GM10266 (cell line): Measurements from ENCODE around the gene INPP4A.

ENCODE experiments used
- DNase-seq: peaks from one replicate; pipeline ENCODE4 v3.0.0; 2012; ENCODE audit errors: extremely low spot score
- TF ChIP-seq, protein P1 (sequence below): IDR thresholded peaks from 2 replicates; pipeline ENCODE4 v1.5.1; 2012; ENCODE audit warnings: mild to moderate bottlenecking, low read depth; ENCODE audit not compliant: control insufficient read depth, insufficient read depth; ENCODE audit errors: missing control alignments

INPP4A gene

DNA sequence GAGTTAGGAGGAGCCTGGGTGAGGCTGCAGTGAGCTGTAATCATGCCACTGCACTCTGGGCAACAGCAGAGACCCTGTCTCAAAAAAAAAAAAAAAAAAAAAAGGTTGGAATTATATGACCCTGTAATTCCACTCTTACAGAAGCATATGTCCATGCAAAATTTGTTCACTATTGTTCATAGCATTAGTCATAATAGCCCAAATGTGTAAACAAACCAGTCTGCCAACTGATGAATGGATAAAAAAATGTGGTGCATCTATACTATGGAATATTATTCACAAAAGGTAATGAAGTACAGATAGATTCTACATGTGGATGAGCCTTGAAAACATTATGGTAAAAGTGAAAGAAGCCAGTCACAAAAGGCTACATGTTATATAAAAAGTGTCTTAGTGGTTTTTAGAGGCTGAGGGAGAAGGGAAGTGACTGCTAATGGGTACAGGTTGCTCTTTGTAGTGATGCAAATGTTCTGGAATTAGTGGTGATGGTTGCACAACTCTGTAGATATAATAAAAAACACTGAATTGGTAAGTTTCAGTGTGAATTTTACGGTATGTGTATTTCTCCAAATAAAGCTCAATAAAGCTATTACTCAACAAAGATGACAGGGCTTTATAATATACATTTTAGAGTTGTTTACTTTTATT is 154.2 kb downstream of the INPP4A start:
- TF ChIP-seq, protein P1, sequence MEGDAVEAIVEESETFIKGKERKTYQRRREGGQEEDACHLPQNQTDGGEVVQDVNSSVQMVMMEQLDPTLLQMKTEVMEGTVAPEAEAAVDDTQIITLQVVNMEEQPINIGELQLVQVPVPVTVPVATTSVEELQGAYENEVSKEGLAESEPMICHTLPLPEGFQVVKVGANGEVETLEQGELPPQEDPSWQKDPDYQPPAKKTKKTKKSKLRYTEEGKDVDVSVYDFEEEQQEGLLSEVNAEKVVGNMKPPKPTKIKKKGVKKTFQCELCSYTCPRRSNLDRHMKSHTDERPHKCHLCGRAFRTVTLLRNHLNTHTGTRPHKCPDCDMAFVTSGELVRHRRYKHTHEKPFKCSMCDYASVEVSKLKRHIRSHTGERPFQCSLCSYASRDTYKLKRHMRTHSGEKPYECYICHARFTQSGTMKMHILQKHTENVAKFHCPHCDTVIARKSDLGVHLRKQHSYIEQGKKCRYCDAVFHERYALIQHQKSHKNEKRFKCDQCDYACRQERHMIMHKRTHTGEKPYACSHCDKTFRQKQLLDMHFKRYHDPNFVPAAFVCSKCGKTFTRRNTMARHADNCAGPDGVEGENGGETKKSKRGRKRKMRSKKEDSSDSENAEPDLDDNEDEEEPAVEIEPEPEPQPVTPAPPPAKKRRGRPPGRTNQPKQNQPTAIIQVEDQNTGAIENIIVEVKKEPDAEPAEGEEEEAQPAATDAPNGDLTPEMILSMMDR: no peak
- no peak for DNase-seq

DNA sequence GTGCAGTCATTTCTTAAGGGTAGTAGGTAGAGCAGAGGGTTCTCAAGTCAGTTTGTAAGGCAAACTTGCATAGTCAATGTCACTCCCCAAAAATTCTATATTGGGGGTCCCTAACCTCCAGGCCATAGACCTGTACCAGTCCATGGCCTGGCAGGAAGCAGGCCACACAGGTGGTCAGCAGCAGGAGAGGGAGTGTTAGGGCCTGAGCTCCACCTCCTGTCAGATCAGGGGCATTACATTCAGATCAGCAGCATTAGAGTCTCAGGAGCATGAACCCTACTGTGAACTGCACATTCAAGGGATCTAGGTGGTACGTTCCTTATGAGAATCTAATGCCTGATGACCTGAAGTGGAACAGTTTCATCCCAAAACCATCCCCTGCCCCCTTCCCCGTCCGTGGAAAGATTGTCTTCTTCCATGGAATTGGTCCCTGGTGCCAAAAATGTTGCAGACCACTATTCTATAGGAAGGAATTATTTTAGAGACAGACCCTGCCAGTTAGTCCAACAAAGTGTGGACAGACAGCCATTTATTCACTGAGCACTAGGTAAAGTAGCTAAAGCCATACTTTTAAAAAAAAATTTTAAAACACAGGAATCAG is 157.0 kb downstream of the INPP4A start:
- DNase-seq: peak; percentile 48
- TF ChIP-seq, protein P1: peak; percentile 78

DNA sequence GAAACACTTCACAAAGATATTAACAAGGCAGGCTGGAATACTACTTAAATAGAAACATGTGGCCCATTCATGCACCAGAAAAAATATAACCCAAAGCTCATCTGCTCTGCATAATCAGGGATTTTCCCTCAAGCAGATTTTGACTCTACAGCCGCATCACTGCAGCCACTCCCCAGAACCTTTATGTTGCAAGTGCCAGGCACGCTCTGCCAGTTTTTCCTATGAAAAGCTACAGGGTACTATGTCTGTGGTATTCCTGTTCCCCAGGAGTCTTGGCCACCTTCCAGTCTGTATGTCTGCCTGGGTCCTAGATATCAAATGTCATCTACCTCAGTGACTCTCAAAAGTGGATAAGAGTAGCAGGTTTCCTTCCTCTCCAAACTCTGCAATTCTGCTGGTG is 159.9 kb downstream of the INPP4A start:
- TF ChIP-seq, protein P1: no peak
- no peak for DNase-seq

DNA sequence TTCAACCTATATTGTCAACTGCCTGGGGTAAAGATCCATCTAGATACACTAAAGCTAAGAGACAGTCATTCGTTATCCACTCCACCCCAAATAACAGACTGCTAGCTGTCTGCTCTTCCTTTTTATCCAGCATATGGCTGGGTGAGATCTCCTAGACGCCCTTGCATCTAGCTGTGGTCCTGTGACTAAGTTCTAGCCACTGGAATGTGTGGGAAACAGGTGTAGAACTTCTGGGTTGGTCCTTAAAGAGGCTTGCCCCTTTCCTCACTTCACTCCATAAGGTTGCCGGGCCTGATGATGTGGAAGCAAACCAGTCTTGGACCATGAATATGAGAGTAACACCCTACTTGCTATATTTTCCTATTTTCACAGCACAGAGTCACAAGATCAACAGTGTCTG is 160.4 kb downstream of the INPP4A start:
- no peak for DNase-seq
- TF ChIP-seq, protein P1: no peak

DNA sequence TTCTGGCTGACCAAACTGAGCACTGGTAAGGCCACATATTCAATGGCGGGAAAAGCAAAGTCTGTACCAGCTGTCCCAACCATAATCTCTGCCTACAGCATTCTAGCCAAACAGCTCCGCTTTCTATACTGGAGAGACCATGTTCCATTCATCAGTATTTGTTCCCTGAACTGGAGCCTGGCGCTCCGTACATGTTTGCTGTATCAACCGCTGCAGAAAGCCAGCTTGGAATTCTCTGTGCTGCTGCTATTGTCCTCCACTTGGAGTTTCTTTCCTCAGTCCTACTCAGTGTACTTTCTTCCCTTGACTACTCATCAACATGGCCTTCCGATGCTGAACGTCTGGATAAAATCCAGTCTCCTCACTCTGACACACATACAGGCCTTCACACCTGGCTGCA is 161.8 kb downstream of the INPP4A start:
- no peak for DNase-seq

DNA sequence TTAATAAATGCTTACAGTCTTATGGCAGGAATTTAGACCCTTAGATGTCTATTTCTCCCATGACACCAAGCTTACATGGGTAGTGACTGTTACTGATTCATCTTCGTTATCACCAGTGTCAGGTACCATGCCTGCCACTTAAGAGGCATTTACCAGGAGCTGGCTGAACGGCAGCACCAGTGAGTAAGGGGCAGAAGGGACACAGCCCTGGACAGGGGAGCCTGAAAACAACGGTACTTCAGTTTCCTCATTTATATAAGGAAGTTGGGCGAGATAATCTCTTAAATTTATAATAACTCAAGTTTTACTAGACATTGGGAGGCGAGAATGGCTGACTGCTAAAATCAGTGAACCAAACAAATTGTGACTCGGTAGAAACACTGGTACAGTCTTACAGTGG is 162.4 kb downstream of the INPP4A start:
- TF ChIP-seq, protein P1: no peak
- no peak for DNase-seq

More for the DNA sequence above, 161.8 kb downstream of the INPP4A start:
- TF ChIP-seq, protein P1: no peak

DNA sequence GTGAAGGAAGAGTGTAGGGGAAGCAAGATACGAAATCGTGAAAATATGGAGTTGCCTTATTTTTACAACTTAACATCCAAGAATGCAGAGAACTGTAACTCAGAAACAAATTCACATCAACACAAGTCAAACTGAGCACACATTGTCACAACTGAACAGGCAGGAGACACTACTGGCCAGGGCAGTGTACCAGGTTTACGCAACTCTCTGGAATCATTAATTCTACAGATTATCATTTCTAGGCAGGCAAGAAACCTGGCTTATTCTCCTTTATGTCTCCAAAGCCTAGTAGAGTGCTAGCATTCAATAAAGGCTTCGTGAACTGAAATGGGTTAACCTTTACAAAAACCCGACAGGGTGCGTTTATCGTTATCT is 163.1 kb downstream of the INPP4A start:
- DNase-seq: no peak
- TF ChIP-seq, protein P1: no peak
